Measurements from ENCODE around the gene ANO4.
"Not testable (repeated sequence)": the region's sequence is repeated elsewhere in the genome, so short reads cannot be mapped to it uniquely, and the experiment has no call there.

ANO4 gene

GRCh38 chr12:100956311-100956852 lies 161.8 kb downstream of the ANO4 start:
- DNase-seq: no peak

- peak; percentile 24 for DNase-seq
These were observed 164.9 kb downstream of the ANO4 start for GRCh38 chr12:100959481-100959880.

- DNase-seq: no peak
These were observed 167.6 kb downstream of the ANO4 start for GRCh38 chr12:100962086-100962712.

- no peak for DNase-seq
These were observed 168.8 kb downstream of the ANO4 start for GRCh38 chr12:100963381-100963780.

GRCh38 chr12:100964028-100964427 lies 169.5 kb downstream of the ANO4 start:
- no peak for DNase-seq

DNA sequence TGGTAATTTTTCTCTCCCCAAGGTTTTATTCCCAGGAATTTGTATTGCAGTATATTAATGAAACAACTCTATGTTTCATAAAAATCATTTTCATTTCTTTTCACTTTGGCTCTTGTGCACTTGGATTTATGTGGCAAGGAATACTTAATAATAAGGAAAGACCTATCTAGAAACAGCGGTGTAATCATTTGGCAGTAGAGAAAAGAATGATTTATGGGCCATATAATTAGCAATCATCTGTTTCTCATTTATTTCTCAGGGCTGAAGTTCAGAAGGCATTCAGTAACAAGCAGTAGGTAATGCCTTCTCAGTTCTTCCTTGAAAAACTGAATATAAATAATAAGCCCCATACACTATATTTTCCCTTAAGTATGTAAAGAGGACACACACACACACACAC lies 172.6 kb downstream of the ANO4 start:
- DNase-seq: no peak

DNA sequence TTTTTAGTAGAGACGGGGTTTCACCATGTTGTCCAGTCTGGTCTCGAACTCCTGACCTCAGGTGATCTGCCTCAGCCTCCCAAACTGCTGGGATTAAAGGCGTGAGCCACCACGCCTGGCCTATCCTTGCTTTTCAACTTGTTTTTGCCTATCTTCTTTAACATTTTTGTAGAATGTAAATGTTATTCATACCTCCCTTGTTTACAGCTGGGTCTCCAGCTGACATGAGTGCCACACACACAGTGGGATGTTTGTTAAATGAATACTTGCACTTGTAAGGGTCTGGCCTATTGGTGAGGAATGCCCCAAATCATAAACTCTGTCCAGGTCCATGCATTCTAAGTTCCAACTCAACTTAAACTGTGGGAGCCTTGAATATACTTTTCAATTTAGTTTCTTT lies 176.3 kb downstream of the ANO4 start:
- no peak for DNase-seq

DNA sequence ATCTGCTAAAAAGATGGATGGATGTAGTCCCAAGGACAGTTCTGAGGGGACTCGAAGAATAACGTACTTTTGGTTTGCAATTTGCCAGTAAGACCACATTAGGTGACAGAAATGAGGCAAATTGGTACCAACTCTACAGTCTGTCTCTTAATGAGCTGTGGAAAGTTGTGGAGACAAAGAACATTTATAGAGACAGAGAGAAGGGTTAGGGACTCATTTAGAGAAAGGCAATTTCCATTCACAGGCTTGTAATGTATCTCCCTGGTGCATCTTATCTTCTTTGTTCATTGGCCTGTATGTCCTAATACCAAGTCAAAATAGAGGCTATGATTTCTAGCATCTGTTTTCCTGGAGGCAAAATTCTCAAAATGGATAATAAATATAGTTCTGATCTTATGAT lies 177.5 kb downstream of the ANO4 start:
- no peak for DNase-seq

- DNase-seq: no peak
These were observed 179.8 kb downstream of the ANO4 start for GRCh38 chr12:100974341-100974740.

- no peak for DNase-seq
These were observed 180.2 kb downstream of the ANO4 start for GRCh38 chr12:100974747-100975146.

DNA sequence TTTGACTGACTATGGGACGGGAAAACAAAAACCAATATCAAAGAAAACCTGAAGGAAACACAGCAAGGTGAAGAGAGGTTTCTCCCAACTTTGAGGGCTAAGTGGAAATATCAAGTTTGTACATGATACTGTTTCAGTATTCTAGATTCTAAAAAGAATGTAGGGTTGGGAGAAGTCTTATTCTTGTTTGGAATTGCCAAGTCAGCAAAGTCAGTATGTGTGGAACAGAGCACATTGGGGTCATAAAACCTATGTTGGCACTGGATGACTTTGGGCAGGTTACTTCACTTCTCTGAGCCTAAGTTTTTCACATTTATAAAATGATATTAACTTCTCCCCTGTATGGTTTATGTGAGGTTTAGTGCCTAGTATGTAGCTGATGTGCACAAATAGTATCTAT lies 182.2 kb downstream of the ANO4 start:
- no peak for DNase-seq

GRCh38 chr12:100980856-100981255 lies 186.3 kb downstream of the ANO4 start:
- DNase-seq: no peak

- DNase-seq: no peak
These were observed 188.1 kb downstream of the ANO4 start for GRCh38 chr12:100982511-100983183.

DNA sequence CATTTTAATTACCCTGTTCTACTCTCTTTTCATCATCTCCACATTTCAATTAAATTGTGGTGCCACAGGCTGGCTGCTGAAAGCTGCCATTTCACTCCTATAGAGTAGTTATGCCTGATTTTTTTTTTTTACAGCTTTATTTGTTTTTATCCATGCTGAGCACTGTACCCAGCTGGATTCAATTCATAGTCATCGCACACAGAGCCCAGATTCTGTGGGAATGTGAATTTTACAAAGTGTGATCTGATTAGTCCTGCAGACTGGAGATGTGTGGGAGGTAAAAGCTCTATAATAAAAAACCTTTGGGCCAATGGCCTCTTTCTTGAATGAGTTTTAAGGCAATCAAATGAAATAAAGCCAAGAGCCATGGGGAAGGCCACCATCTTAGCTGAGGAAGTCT lies 190.2 kb downstream of the ANO4 start:
- no peak for DNase-seq

GRCh38 chr12:100986595-100987547 lies 192.3 kb downstream of the ANO4 start:
- no peak for DNase-seq

DNA sequence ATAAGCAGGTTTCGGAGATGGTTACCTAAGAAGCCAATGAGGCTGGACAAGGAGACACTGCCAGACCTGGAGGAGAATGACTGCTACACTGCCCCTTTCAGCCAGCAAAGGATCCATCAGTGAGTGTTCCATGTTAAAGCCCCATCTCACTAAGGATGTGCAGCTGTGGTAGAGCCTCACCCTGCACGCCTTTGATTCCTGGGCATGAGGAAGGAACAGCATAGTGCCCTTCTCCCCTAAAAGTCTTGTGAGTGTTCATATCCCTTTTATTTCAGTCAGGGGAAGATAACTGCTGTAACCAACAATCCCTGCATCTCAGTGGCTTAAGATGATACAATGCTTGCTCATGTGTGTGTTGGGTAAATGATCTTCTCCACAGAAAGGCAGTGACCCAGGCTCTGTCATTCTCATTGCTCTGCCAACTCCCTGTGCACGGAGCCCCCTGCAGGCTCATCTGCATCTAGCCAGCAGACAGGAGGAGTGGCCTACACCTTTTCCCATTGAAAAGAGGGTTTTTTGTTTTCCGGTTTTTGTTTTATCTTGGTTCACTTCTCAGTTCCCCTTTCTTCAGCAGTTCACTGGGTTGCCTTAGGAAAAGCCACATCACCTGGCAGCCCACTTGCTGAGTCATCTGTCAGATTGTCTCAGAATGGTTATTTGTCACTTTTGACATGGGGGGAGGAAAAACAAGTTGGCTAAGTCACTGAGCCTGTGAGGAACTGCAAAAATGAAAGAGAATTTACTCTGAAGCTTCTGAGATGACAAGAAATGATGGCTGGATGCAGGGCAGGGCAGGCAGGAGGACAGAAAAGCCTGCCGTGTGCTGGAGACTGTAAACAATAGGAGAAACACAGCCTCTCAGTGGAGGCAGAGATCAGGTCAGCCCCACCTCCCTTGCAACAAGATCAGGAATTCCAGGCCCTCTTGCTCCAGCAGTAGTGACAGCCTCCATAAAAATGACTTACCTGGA lies 193.3 kb downstream of the ANO4 start:
- peak; percentile 98 for DNase-seq

DNA sequence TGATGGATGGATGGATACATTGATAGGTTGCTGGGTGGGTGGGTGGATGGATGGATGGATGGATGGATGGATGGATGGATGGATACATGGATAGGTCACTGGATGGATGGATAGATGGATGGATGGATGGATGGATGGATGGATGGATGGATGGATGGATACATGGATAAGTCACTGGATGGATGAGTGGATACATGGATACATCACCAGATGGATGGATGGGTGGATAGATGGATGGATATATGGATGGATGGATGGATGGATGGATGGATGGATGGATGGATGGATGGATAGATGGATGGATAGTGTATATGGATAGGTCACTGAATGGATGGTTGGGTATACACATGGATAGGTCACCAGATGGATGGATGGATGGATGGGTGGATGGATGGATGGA lies 194.9 kb downstream of the ANO4 start:
- not testable (repeated sequence) for DNase-seq

DNA sequence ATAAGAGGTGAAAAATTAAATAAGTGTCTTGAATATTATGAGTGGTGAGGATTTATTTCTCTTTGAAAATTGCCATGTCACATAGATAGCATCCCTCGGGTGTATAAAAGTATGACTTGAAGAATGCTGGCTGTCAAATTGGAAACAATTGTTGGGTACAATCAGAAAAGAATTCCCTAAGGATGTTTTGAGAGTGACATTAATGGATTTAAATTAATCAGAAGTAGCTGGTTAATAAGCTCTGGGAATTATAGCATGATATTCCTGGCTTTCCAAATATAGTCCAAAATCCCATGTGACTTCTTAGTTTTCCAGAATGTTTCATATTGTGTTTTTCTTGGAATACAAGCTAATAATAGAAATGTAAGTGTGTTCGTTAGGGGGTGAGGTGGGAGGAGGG lies 196.5 kb downstream of the ANO4 start:
- DNase-seq: no peak

DNA sequence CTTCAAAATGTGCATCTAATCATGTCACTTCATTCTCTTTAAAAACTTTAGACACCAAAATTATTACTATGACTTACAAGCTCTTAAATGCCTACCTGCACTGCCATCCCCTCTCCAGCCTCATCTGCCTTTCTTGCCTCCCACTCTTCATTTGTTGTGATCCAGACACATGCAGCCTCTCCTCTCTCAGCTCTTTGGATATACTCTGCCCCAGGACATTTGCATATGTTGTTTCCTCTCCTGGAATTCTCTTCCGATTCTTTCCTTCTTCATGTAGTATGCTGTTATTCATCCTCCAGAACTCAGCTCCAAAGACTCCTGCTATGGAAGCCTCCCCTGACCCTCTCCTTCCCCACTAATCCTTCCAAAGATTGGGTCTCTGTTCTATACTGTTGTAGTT lies 197.6 kb downstream of the ANO4 start:
- DNase-seq: no peak

GRCh38 chr12:100993916-100994450 lies 199.4 kb downstream of the ANO4 start:
- DNase-seq: no peak

DNA sequence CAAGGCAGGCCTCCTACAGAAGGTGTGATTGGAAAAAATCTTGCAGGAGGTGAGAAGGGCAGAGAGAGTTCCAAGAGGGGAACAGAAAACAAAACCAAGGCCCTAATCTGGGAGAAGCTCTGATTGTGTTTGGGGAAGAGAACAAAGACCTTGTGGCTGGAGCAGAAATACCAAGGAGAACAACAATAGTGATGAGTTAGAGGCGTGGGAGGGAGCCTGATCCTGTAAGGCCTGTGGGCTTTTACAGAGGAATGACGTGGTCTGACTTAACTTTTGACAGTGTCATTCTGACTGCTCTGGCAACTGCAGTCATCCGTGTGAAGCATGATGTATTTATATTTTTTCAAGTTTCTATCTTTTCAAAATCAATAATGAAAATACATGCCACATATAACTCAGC lies 200.6 kb downstream of the ANO4 start:
- peak; percentile 51 for DNase-seq

DNA sequence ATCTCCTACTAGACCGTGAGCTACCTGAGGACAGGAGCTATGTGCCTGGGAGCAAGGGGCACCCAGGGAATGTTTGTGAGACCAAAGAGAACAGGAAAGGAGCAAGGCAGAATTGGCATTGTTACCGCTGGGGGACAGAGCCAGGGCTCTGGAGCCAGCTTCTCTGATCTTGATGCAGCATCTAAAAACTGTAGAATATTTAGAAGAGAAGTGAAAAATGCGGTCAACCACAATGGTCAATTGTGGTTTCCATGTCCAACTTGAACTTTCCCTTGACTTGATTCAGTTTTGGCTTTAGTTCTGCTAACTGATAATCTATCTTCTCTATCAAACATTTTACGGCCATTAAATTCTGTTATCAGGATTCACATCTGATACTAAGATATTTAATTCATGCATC lies 201.2 kb downstream of the ANO4 start:
- peak; percentile 53 for DNase-seq

Measured in OCI-M1 (cell line).